Neural cell (in vitro differentiated cells): ENCODE results near the gene TSPAN14. TPM values are rescaled to one million over a fixed set of nuclear protein-coding genes. Genes with fewer than 3 reads are reported as not detected.

Experiments
- H2AFZ ChIP-seq: fragments of 200-600, 300-800 bp; sonication (generic), shearing (Covaris generic); 2 replicates; pipeline ENCODE4 v1.6.0; 2014; ENCODE audit warnings: low read depth, mild to moderate bottlenecking, antibody characterized with exemption, low read length, moderate library complexity
- H3F3A ChIP-seq: fragments of 200-600 bp; shearing (Covaris generic); 2 replicates; pipeline ENCODE4 v1.6.1; 2016; ENCODE audit warnings: mild to moderate bottlenecking, moderate library complexity, mixed read lengths, antibody characterized with exemption, low read length; ENCODE audit not compliant: insufficient read depth, poor library complexity, severe bottlenecking
- H3K27ac ChIP-seq: fragments of 200-600, 300-800 bp; sonication (generic), shearing (Covaris generic); 2 replicates; pipeline ENCODE4 v1.5.1; 2014; ENCODE audit warnings: mild to moderate bottlenecking, low read length, moderate library complexity
- H3K27me3 ChIP-seq: fragments of 300-800, 200-600 bp; sonication (generic), shearing (Covaris generic); 2 replicates; pipeline ENCODE4 v1.6.0; 2014; ENCODE audit warnings: mild to moderate bottlenecking, low read depth, low read length, moderate library complexity; ENCODE audit not compliant: insufficient read depth
- H3K36me3 ChIP-seq: fragments of 300-800, 200-600 bp; sonication (generic), shearing (Covaris generic); 2 replicates; pipeline ENCODE4 v1.5.1; 2014; ENCODE audit warnings: mild to moderate bottlenecking, antibody characterized with exemption, low read length, moderate library complexity; ENCODE audit not compliant: insufficient read depth
- H3K4me2 ChIP-seq: fragments of 300-800, 200-600 bp; sonication (generic), shearing (Covaris generic); 2 replicates; pipeline ENCODE4 v1.6.0; 2014; ENCODE audit warnings: mild to moderate bottlenecking, low read length
- H3K4me3 ChIP-seq: fragments of 300-800, 200-600 bp; sonication (generic), shearing (Covaris generic); 2 replicates; pipeline ENCODE4 v1.5.1; 2014; ENCODE audit warnings: mild to moderate bottlenecking, low read length, moderate library complexity
- H3K79me2 ChIP-seq: fragments of 200-600 bp; shearing (Covaris generic); replicated peaks from 2 replicates; pipeline ENCODE4 v1.6.0; 2014; ENCODE audit warnings: mild to moderate bottlenecking, low read length, moderate library complexity; ENCODE audit not compliant: insufficient read depth
- H3K9ac ChIP-seq: fragments of 300-800, 200-600 bp; sonication (generic), shearing (Covaris generic); 2 replicates; pipeline ENCODE4 v1.6.1; 2016; ENCODE audit warnings: mild to moderate bottlenecking, low read length, mixed read lengths
- H3K9me2 ChIP-seq: fragments of 200-600 bp; shearing (Covaris generic); 2 replicates; pipeline ENCODE4 v1.6.1; 2016; ENCODE audit warnings: mild to moderate bottlenecking, low read length, mixed read lengths; ENCODE audit not compliant: insufficient read depth
- H3K9me3 ChIP-seq: fragments of 200-600, 300-800 bp; sonication (generic), shearing (Covaris generic); 2 replicates; pipeline ENCODE4 v1.6.1; 2016; ENCODE audit warnings: mild to moderate bottlenecking, mixed run types, low read length, moderate library complexity, mixed read lengths
- H4K20me1 ChIP-seq: fragments of 200-600 bp; shearing (Covaris generic); 2 replicates; pipeline ENCODE4 v1.6.1; 2016; ENCODE audit warnings: mild to moderate bottlenecking, mixed run types; ENCODE audit not compliant: insufficient read depth
- CTCF ChIP-seq: fragments of 450-650 bp; IDR thresholded peaks from 2 replicates; pipeline ENCODE4 v1.5.1; 2014; ENCODE audit warnings: antibody characterized with exemption, mild to moderate bottlenecking, moderate library complexity; ENCODE audit not compliant: poor library complexity, severe bottlenecking
- EP300 ChIP-seq: fragments of 450-650 bp; conservative IDR thresholded peaks from 2 replicates; pipeline ENCODE4 v1.6.1; 2014; ENCODE audit warnings: antibody characterized with exemption, mild to moderate bottlenecking, moderate library complexity; ENCODE audit not compliant: poor library complexity, severe bottlenecking
- EZH2 ChIP-seq: fragments of 200-600, 300-800 bp; shearing (Covaris generic), sonication (generic); IDR thresholded peaks from 2 replicates; pipeline ENCODE4 v1.6.1; 2014; ENCODE audit warnings: antibody characterized with exemption, low read length, borderline replicate concordance, mild to moderate bottlenecking; ENCODE audit not compliant: insufficient read depth, poor library complexity, severe bottlenecking
- MXI1 ChIP-seq: fragments of 450-650 bp; conservative IDR thresholded peaks from 2 replicates; pipeline ENCODE4 v1.6.1; 2014; ENCODE audit warnings: antibody characterized with exemption, mild to moderate bottlenecking; ENCODE audit not compliant: poor library complexity, severe bottlenecking
- POLR2AphosphoS5 ChIP-seq: IDR thresholded peaks from 2 replicates; pipeline ENCODE4 v1.6.1; 2012
- RAD21 ChIP-seq: fragments of 450-650 bp; conservative IDR thresholded peaks from 2 replicates; pipeline ENCODE4 v1.6.1; 2014; ENCODE audit warnings: antibody characterized with exemption, mild to moderate bottlenecking, moderate library complexity
- SMC3 ChIP-seq: fragments of 450-650 bp; conservative IDR thresholded peaks from 2 replicates; pipeline ENCODE4 v1.6.1; 2014; ENCODE audit warnings: antibody characterized with exemption, mild to moderate bottlenecking, moderate library complexity; ENCODE audit not compliant: poor library complexity
- TAF1 ChIP-seq: IDR thresholded peaks from 2 replicates; pipeline ENCODE4 v1.6.1; 2012; ENCODE audit warnings: low read depth
- polyA plus RNA-seq: library from polyadenylated mRNA; depleted of rRNA; stranded (reverse); fragments of >200 nt; gene quantifications from 2 replicates; pipeline ENCODE4 v1.2.3, GENCODE V29; 2014
- TF ChIP-seq, protein P1 (sequence below): IDR thresholded peaks from 2 replicates; pipeline ENCODE4 v1.6.1; 2012; ENCODE audit warnings: borderline replicate concordance

TSPAN14 gene
- polyA plus RNA-seq, 1 donor from 2014 or later = 26.3 TPM

GRCh38 chr10:80484676-80485075, 30.6 kb downstream of the TSPAN14 start:
- H3K4me2 ChIP-seq = no peak overlapping the region
- no peak overlapping the region for H3K27ac ChIP-seq
- no peak overlapping the region for H3K4me3 ChIP-seq
- no peaks in the 10 kb centered on the region for H3K36me3 ChIP-seq
- no peaks in the 10 kb centered on the region for H4K20me1 ChIP-seq
- peaks cover 57% of the 10 kb centered on the region for H3K79me2 ChIP-seq
- no peaks in the 10 kb centered on the region for H3K9me3 ChIP-seq
- no peak for TF ChIP-seq EP300
- TF ChIP-seq POLR2AphosphoS5 = no peak
- TF ChIP-seq SMC3 = no peak
- TF ChIP-seq RAD21 = no peak
- TF ChIP-seq MXI1 = no peak
- no peak for TF ChIP-seq CTCF
- TF ChIP-seq TAF1 = no peak
- TF ChIP-seq EZH2 = no peak
- TF ChIP-seq, protein P1, sequence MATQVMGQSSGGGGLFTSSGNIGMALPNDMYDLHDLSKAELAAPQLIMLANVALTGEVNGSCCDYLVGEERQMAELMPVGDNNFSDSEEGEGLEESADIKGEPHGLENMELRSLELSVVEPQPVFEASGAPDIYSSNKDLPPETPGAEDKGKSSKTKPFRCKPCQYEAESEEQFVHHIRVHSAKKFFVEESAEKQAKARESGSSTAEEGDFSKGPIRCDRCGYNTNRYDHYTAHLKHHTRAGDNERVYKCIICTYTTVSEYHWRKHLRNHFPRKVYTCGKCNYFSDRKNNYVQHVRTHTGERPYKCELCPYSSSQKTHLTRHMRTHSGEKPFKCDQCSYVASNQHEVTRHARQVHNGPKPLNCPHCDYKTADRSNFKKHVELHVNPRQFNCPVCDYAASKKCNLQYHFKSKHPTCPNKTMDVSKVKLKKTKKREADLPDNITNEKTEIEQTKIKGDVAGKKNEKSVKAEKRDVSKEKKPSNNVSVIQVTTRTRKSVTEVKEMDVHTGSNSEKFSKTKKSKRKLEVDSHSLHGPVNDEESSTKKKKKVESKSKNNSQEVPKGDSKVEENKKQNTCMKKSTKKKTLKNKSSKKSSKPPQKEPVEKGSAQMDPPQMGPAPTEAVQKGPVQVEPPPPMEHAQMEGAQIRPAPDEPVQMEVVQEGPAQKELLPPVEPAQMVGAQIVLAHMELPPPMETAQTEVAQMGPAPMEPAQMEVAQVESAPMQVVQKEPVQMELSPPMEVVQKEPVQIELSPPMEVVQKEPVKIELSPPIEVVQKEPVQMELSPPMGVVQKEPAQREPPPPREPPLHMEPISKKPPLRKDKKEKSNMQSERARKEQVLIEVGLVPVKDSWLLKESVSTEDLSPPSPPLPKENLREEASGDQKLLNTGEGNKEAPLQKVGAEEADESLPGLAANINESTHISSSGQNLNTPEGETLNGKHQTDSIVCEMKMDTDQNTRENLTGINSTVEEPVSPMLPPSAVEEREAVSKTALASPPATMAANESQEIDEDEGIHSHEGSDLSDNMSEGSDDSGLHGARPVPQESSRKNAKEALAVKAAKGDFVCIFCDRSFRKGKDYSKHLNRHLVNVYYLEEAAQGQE = no peak
- H3F3A ChIP-seq = no peaks in the 10 kb centered on the region
- no peak overlapping the region for H3K9ac ChIP-seq
- H2AFZ ChIP-seq = no peak overlapping the region
- no peaks in the 10 kb centered on the region for H3K27me3 ChIP-seq
- H3K9me2 ChIP-seq = no peaks in the 10 kb centered on the region

DNA sequence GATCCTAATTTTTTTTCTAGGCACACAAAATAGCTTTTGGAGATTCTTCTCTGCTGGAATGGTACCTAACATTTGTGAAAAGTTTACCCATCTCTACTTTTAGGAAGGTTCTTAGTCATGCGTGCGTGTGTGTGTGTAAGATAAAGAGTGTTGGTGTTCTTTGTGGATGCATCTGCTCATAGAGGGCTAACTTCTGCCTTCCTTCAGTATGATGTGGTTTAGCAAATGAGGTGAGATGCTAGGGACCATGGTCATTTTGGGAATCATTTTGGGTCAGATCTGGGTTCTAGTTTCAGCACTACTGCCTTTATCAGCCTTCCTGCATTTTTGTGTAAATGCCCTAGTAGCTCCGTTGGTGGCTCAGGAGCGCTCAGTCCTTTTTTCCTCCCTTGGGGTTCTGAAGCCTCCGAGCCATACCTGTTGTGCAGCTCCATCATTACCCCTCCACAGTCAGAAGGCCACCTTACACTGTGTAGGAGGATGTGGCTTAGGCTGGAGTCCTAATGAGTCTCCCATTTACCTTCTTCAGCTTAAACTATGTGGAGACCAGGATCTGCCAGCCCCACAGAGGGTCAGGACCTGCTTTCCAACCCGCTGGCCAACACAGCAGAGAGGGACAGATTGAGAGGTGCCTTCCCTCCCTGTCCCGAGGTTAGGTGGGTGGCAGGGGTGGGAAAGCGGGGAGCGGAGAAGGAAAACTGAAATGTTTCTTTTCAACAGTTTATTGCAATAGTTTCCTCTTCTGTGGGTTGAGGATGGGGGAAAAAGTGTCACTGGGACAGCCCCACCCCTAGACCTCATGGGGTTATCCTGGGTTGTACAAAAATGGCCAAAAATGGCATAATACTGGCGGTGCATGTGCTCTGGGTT, 31.2 kb downstream of the TSPAN14 start:
- H2AFZ ChIP-seq = no peak overlapping the region
- no peaks in the 10 kb centered on the region for H3K9me3 ChIP-seq
- H3K9ac ChIP-seq = no peak overlapping the region
- no peaks in the 10 kb centered on the region for H3F3A ChIP-seq
- no peaks in the 10 kb centered on the region for H4K20me1 ChIP-seq
- no peaks in the 10 kb centered on the region for H3K9me2 ChIP-seq
- no peak overlapping the region for H3K27ac ChIP-seq
- no peaks in the 10 kb centered on the region for H3K36me3 ChIP-seq
- TF ChIP-seq, protein P1 = no peak
- no peak for TF ChIP-seq EZH2
- TF ChIP-seq POLR2AphosphoS5 = no peak
- TF ChIP-seq RAD21 = no peak
- H3K4me3 ChIP-seq = no peak overlapping the region
- no peak overlapping the region for H3K4me2 ChIP-seq
- H3K27me3 ChIP-seq = no peaks in the 10 kb centered on the region
- peaks cover 57% of the 10 kb centered on the region for H3K79me2 ChIP-seq
